ENCODE data around the gene STMP1.

Gene STMP1

DNA sequence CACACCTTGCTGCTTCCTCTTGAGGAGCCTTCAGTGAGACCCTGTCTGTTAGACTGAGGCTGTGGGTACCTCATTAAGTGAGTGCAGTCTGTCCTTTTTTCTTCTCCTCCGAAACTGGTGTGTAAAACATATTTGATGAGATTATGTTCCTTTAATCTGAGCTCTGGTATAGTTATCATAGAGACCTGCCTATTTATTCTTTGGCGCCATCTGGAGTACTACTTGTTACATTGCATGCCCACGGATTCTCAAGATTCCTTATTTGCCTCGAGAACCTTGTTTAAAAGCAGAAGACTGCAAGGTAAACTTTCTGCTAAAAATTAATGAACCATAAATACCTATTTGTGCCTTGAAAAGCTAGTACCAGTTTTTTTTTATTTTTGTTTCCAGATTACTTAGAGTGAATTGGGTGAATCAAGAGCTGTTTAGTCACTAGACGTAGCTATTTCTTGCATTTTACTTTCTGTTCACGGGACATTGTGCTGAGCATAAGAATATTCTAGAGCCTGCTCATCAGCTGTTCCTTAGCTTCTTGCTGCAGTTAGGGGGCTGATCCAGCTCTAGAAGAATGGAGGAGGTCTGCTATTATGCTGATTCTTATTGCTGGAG lies 16.9 kb upstream of the STMP1 start:
- peaks cover 30 to 49% of the 10 kb centered on the region in 2 donors for H3K36me3 ChIP-seq (ENCODE audit: control insufficient read depth in 1 of 2, insufficient read depth in 2 of 2, low read length in 2 of 2)
- no peak overlapping the region for H3K9ac ChIP-seq (ENCODE audit: low read depth in 1 of 2, low read length in 2 of 2)

DNA sequence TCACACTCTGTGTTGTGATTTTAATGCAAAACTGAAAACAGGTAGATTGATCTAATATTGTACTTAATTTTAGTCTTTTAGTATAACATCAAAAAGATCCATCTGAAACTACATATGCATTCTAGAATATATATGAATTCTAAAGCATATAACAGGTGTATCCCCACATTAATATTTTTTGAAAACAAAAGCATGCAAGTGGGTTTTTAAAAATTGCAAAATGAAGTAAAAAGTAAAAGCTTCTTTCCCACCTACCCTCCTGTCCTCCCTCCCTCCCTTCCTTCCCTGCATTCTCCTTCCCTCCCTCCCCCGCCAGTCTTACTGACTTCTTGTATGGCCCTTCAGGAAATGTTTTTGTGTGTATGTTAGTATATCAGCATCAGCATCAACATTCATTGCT lies 14.6 kb upstream of the STMP1 start:
- no peaks in the 10 kb centered on the region for H3K27me3 ChIP-seq (ENCODE audit: control insufficient read depth in 1 of 2, insufficient read depth in 2 of 2, low read length in 2 of 2)
- H3K27ac ChIP-seq (ENCODE audit: low read depth, low read length) = no peak overlapping the region
- peaks cover 23 to 41% of the 10 kb centered on the region in 2 donors for H3K36me3 ChIP-seq (ENCODE audit: control insufficient read depth in 1 of 2, insufficient read depth in 2 of 2, low read length in 2 of 2)
- H3K9ac ChIP-seq (ENCODE audit: low read depth in 1 of 2, low read length in 2 of 2) = no peak overlapping the region
- H3K4me3 ChIP-seq (ENCODE audit: low read depth in 1 of 2, low read length in 2 of 2) = no peak overlapping the region
- H3K4me1 ChIP-seq (ENCODE audit: control insufficient read depth in 1 of 2, insufficient read depth in 2 of 2, low read length in 2 of 2) = no peaks in the 10 kb centered on the region
- H3K9me3 ChIP-seq (ENCODE audit: control insufficient read depth in 1 of 2, low read length in 2 of 2) = no peaks in the 10 kb centered on the region

More for the DNA sequence above, 16.9 kb upstream of the STMP1 start:
- Histone ChIP-seq H3K27me3 (ENCODE audit: control insufficient read depth in 1 of 2, insufficient read depth in 2 of 2, low read length in 2 of 2) (no peaks in the 10 kb centered on the region), H3K9me3 (ENCODE audit: control insufficient read depth in 1 of 2, low read length in 2 of 2) (no peaks in the 10 kb centered on the region), H3K4me1 (ENCODE audit: control insufficient read depth in 1 of 2, insufficient read depth in 2 of 2, low read length in 2 of 2) (no peaks in the 10 kb centered on the region), H3K27ac (ENCODE audit: low read depth, low read length) (no peak overlapping the region), H3K4me3 (ENCODE audit: low read depth in 1 of 2, low read length in 2 of 2) (no peak overlapping the region)

DNA sequence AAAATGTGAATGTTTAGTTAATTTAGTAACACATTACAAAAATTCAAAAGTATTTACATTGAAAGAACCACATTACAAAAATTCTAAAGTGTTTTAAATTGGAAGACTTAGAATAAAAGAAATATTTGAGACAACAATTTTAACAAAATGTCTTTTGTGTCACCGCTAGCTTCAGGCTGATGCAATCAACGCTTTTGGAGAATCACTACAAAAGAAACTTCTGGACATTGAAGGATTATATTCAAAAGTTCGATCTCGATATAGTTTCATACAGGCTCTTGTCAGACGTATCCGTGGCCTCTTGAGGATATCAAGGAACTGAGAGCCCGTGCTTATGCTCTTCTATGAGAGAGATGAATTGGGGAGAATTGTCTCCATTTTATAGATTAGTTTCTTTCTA lies 14.1 kb upstream of the STMP1 start:
- H3K27ac ChIP-seq (ENCODE audit: low read depth, low read length) = no peak overlapping the region
- H3K4me1 ChIP-seq (ENCODE audit: control insufficient read depth in 1 of 2, insufficient read depth in 2 of 2, low read length in 2 of 2) = no peaks in the 10 kb centered on the region
- peaks cover 19 to 37% of the 10 kb centered on the region in 2 donors for H3K36me3 ChIP-seq (ENCODE audit: control insufficient read depth in 1 of 2, insufficient read depth in 2 of 2, low read length in 2 of 2)
- H3K27me3 ChIP-seq (ENCODE audit: control insufficient read depth in 1 of 2, insufficient read depth in 2 of 2, low read length in 2 of 2) = no peaks in the 10 kb centered on the region
- H3K9ac ChIP-seq (ENCODE audit: low read depth in 1 of 2, low read length in 2 of 2) = no peak overlapping the region
- H3K9me3 ChIP-seq (ENCODE audit: control insufficient read depth in 1 of 2, low read length in 2 of 2) = no peaks in the 10 kb centered on the region
- no peak overlapping the region for H3K4me3 ChIP-seq (ENCODE audit: low read depth in 1 of 2, low read length in 2 of 2)

DNA sequence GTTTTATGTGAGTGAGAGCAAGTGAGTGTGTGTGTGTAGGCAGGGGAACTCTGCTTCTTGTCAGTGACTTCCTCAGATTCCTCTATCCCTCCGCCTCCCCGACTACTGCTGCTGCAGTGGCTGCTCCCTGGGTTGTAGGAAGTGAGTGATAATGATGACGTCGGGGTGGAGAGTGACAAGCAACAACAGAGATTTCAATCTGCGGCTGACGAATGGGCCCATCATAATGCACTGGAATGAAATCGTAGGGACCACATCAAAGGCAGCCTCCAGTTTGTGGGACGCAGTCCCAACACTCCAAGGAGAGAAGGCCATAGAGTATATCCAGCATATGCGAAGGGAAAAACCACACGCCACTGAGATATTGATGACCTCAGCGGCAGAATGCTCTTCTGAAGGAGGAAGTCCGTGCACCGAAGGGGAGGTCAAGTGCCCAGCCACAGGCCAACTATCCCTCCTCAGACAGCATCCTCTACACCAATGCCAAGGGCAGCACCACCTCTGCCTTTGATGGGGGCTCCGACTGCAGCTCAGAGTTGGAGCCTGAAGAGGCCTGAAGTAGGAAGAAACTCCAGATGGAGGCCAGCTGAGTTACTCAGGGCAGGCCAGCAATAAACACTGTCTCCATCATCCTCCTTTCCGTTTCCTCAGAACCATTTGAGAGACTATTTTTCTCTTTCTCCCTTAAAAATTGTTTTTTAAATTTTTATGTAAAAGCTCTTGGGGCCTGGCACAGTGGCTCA lies 11.3 kb upstream of the STMP1 start:
- no peaks in the 10 kb centered on the region for H3K27me3 ChIP-seq (ENCODE audit: control insufficient read depth in 1 of 2, insufficient read depth in 2 of 2, low read length in 2 of 2)
- no peak overlapping the region for H3K9ac ChIP-seq (ENCODE audit: low read depth in 1 of 2, low read length in 2 of 2)
- H3K36me3 ChIP-seq (ENCODE audit: control insufficient read depth in 1 of 2, insufficient read depth in 2 of 2, low read length in 2 of 2) = peaks cover 1 to 15% of the 10 kb centered on the region in 2 donors
- no peak overlapping the region for H3K27ac ChIP-seq (ENCODE audit: low read depth, low read length)
- no peak overlapping the region for H3K4me3 ChIP-seq (ENCODE audit: low read depth in 1 of 2, low read length in 2 of 2)
- no peaks in the 10 kb centered on the region for H3K4me1 ChIP-seq (ENCODE audit: control insufficient read depth in 1 of 2, insufficient read depth in 2 of 2, low read length in 2 of 2)
- no peaks in the 10 kb centered on the region for H3K9me3 ChIP-seq (ENCODE audit: control insufficient read depth in 1 of 2, low read length in 2 of 2)

DNA sequence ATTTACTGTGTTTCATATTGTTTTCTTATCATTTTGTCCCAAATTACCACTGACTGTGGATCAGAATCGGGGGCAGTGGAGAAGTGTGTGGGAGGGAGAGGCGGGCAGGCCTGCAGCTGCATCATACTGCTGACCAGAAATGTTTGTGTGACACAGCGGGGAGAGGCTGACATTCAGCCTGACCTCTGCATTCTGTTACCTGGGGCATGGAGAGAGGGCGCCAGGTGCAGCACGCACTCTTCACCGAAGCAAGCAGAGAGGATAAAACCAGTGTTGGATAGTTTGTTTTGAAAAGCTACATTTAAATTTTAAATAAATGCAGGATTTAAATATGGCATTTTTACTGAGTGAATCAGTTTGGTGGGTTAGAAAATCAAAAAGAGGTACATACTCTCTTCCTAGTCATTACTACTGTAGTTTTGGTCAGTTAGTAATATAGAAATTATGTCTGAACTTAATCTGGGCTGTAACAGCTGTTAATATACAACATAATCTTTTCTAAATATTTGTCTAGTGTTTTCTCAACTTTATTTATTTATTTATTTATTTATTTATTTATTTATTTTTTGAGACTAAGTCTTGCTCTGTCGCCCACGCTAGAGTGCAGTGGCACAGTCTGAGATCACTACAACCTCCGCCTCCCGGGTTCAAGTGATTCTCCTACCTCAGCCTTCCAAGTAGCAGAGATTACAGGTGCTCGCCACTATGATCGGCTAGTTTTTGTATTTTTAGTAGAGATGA lies 8.8 kb upstream of the STMP1 start:
- Histone ChIP-seq H3K27ac (ENCODE audit: low read depth, low read length) (no peak overlapping the region), H3K9me3 (ENCODE audit: control insufficient read depth in 1 of 2, low read length in 2 of 2) (no peaks in the 10 kb centered on the region), H3K4me3 (ENCODE audit: low read depth in 1 of 2, low read length in 2 of 2) (no peak overlapping the region), H3K4me1 (ENCODE audit: control insufficient read depth in 1 of 2, insufficient read depth in 2 of 2, low read length in 2 of 2) (no peaks in the 10 kb centered on the region), H3K9ac (ENCODE audit: low read depth in 1 of 2, low read length in 2 of 2) (no peak overlapping the region), H3K36me3 (ENCODE audit: control insufficient read depth in 1 of 2, insufficient read depth in 2 of 2, low read length in 2 of 2) (no peaks in the 10 kb centered on the region), H3K27me3 (ENCODE audit: control insufficient read depth in 1 of 2, insufficient read depth in 2 of 2, low read length in 2 of 2) (no peaks in the 10 kb centered on the region)

DNA sequence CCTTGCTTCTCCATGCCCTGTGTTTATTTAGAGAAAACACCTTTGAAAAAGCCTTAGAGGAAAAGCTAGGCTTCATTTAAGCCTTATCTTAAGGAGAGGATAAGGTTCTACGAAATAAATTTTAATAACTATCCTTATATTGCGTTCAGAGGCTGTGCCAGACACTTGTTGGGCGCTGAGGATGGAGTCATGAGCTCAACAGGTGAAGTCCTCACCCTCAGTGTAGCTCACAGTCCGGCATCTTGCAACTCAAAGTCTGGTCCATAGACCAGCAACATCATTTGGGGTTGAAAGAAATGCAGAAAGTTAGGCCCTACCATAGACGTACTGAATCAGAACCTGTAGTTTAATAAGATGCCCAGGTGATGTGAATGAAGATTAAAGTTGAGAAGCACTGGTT lies 3.8 kb upstream of the STMP1 start:
- Histone ChIP-seq H3K4me3 (ENCODE audit: low read depth in 1 of 2, low read length in 2 of 2) (no peak overlapping the region), H3K9me3 (ENCODE audit: control insufficient read depth in 1 of 2, low read length in 2 of 2) (no peaks in the 10 kb centered on the region), H3K9ac (ENCODE audit: low read depth in 1 of 2, low read length in 2 of 2) (no peak overlapping the region), H3K4me1 (ENCODE audit: control insufficient read depth in 1 of 2, insufficient read depth in 2 of 2, low read length in 2 of 2) (peaks cover 0 to 7% of the 10 kb centered on the region in 2 donors), H3K36me3 (ENCODE audit: control insufficient read depth in 1 of 2, insufficient read depth in 2 of 2, low read length in 2 of 2) (no peaks in the 10 kb centered on the region), H3K27me3 (ENCODE audit: control insufficient read depth in 1 of 2, insufficient read depth in 2 of 2, low read length in 2 of 2) (no peaks in the 10 kb centered on the region), H3K27ac (ENCODE audit: low read depth, low read length) (no peak overlapping the region)

DNA sequence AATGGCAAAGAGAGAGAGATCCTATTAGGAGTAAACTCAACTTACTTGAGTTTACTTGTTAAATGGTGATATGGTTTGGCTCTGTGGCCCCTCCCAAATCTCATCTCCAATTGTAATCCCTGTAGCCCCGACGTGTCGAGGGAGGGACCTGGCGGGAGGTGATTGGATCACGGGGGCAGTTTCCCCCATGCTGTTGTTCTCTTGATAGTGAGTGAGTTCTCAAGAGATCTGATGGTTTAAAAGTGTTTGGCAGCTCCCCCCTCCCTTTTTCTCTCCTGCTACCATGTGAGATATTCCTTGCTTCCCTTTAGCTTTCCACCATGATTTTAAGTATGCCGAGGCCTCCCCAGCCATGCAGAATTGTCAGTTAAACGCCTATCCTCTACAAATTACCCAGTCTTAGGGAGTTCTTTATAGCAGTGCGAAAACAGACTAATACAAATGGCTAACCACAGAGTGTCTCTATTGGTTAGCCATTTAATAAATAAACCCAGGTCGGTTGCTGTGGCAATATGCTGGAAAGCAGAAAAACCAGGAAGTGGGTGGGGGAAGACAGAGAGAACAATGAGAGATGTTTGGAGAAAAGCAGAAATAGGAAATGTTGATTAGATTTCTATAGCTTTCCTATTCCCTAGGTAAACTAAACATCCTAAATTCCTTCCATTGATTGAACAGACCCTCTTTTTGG lies 3.0 kb upstream of the STMP1 start:
- H3K36me3 ChIP-seq (ENCODE audit: control insufficient read depth in 1 of 2, insufficient read depth in 2 of 2, low read length in 2 of 2) = no peaks in the 10 kb centered on the region
- no peaks in the 10 kb centered on the region for H3K9me3 ChIP-seq (ENCODE audit: control insufficient read depth in 1 of 2, low read length in 2 of 2)
- H3K27me3 ChIP-seq (ENCODE audit: control insufficient read depth in 1 of 2, insufficient read depth in 2 of 2, low read length in 2 of 2) = no peaks in the 10 kb centered on the region
- H3K27ac ChIP-seq (ENCODE audit: low read depth, low read length) = no peak overlapping the region
- no peak overlapping the region for H3K9ac ChIP-seq (ENCODE audit: low read depth in 1 of 2, low read length in 2 of 2)
- peaks cover 0 to 12% of the 10 kb centered on the region in 2 donors for H3K4me1 ChIP-seq (ENCODE audit: control insufficient read depth in 1 of 2, insufficient read depth in 2 of 2, low read length in 2 of 2)
- no peak overlapping the region for H3K4me3 ChIP-seq (ENCODE audit: low read depth in 1 of 2, low read length in 2 of 2)

DNA sequence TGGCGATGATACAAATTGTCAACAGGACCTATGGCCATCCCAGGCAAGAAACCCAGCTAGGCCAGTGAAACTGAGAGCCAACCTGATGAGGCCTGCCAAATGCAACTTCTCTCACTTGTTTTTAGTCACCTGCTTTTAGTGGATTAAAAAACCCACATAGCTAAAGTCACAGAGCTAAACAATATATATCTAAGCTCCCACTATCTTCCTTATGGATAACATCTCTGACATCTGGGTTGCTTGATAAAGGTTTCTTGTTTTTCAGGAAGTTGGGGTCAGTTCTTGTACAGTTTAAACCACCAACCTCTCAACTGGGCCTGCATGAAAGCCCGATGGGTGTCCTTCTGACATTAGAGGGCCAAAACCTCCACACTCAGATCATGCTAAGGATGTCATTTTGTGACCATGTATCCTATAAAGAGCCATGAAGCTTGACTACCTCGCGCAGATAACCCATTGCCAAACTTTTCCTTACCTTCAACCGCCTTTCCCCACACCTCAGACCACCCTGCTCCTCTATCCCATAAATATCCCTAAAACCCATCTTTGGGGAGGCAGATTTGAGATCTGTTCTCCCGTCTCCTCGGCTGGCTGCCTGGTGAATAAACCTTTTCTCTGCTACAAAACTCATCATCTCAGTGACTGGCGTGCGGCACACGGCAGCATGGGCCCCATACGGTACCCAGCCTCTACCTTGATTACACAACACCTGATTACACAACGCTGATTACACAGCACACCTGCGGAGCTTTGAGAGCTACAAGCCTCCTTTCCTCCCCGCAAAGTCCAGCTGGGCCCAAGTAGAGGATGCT lies 797 bp upstream of the STMP1 start:
- no peaks in the 10 kb centered on the region for H3K9me3 ChIP-seq (ENCODE audit: control insufficient read depth in 1 of 2, low read length in 2 of 2)
- H3K4me1 ChIP-seq (ENCODE audit: control insufficient read depth in 1 of 2, insufficient read depth in 2 of 2, low read length in 2 of 2) = peaks cover 0 to 12% of the 10 kb centered on the region in 2 donors
- H3K36me3 ChIP-seq (ENCODE audit: control insufficient read depth in 1 of 2, insufficient read depth in 2 of 2, low read length in 2 of 2) = no peaks in the 10 kb centered on the region
- H3K27me3 ChIP-seq (ENCODE audit: control insufficient read depth in 1 of 2, insufficient read depth in 2 of 2, low read length in 2 of 2) = no peaks in the 10 kb centered on the region
- peak overlapping the region; percentile 48 to 90 for H3K9ac ChIP-seq (ENCODE audit: low read depth in 1 of 2, low read length in 2 of 2)
- H3K4me3 ChIP-seq (ENCODE audit: low read depth in 1 of 2, low read length in 2 of 2) = peak overlapping the region; percentile 96
- peak overlapping the region; percentile 58 for H3K27ac ChIP-seq (ENCODE audit: low read depth, low read length)

DNA sequence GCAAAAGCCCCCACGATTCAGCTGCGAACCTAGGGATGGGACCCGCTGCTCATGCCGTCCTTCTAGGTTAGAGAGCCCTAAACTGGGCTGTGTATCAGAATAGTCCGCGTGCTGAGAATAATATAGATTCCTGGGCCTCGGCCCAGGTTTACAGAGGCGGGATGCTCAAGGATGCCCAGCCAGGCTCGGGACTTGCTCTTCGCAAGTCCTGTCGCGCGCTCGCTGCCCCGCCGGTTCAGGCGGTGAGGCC lies 266 bp upstream of the STMP1 start:
- peak overlapping the region; percentile 48 to 90 for H3K9ac ChIP-seq (ENCODE audit: low read depth in 1 of 2, low read length in 2 of 2)
- H3K4me3 ChIP-seq (ENCODE audit: low read depth in 1 of 2, low read length in 2 of 2) = peak overlapping the region; percentile 96
- peak overlapping the region; percentile 58 for H3K27ac ChIP-seq (ENCODE audit: low read depth, low read length)
- H3K27me3 ChIP-seq (ENCODE audit: control insufficient read depth in 1 of 2, insufficient read depth in 2 of 2, low read length in 2 of 2) = no peaks in the 10 kb centered on the region
- H3K36me3 ChIP-seq (ENCODE audit: control insufficient read depth in 1 of 2, insufficient read depth in 2 of 2, low read length in 2 of 2) = no peaks in the 10 kb centered on the region
- H3K4me1 ChIP-seq (ENCODE audit: control insufficient read depth in 1 of 2, insufficient read depth in 2 of 2, low read length in 2 of 2) = peaks cover 0 to 12% of the 10 kb centered on the region in 2 donors
- no peaks in the 10 kb centered on the region for H3K9me3 ChIP-seq (ENCODE audit: control insufficient read depth in 1 of 2, low read length in 2 of 2)

Data from duodenal mucosa (tissue), 2 donors.